GM23248 (cell line): ENCODE results near the gene CALD1.

ENCODE experiments used
- EZH2 ChIP-seq: fragments of 200-600 bp; sonication (generic); IDR thresholded peaks from 2 replicates; pipeline ENCODE4 v1.6.1; 2018; ENCODE audit warnings: antibody characterized with exemption, mild to moderate bottlenecking; ENCODE audit not compliant: insufficient read depth, poor library complexity, severe bottlenecking
- EZH2phosphoT487 ChIP-seq: fragments of 200-600 bp; sonication (generic); IDR thresholded peaks from 2 replicates; pipeline ENCODE4 v1.6.1; 2018; ENCODE audit warnings: antibody characterized with exemption, moderate library complexity, mild to moderate bottlenecking, low read depth; ENCODE audit not compliant: insufficient read depth

- TF ChIP-seq EZH2 (no peak), EZH2phosphoT487 (no peak)
Measured at GRCh38 chr7:134927723-134928122, 148.3 kb downstream of the CALD1 start.
